HG03565 (cell line): ENCODE measurements around the gene CUL7.
"Not testable (repeated sequence)": the region's sequence is repeated elsewhere in the genome, so short reads cannot be mapped to it uniquely, and the experiment has no call there.

Source experiments
- ATAC-seq: cut with Tn5 transposase; IDR thresholded peaks from one replicate; pipeline ENCODE4 v1.9.1; 2021; ENCODE audit warnings: mild to moderate bottlenecking, moderate library complexity; ENCODE audit not compliant: unreplicated experiment

The CUL7 gene

GRCh38 chr6:43050981-43051380 is 2.7 kb downstream of the CUL7 start:
- no peak for ATAC-seq

GRCh38 chr6:43047998-43048397 is 5.7 kb downstream of the CUL7 start:
- ATAC-seq, result no peak

- no peak for ATAC-seq
These were observed 8.2 kb downstream of the CUL7 start for GRCh38 chr6:43045371-43045930.

- no peak for ATAC-seq
These were observed 10.3 kb downstream of the CUL7 start for GRCh38 chr6:43043310-43043709.

- not testable (repeated sequence) for ATAC-seq
These were observed 12.2 kb downstream of the CUL7 start for GRCh38 chr6:43041475-43041874.

GRCh38 chr6:43040542-43041257 is 13.0 kb downstream of the CUL7 start:
- ATAC-seq, result no peak

- no peak for ATAC-seq
These were observed 14.9 kb downstream of the CUL7 start for GRCh38 chr6:43038727-43039126.

- ATAC-seq, result no peak
These were observed 15.9 kb downstream of the CUL7 start for GRCh38 chr6:43037706-43038105.

GRCh38 chr6:43037197-43037596 is 16.5 kb downstream of the CUL7 start:
- no peak for ATAC-seq

GRCh38 chr6:43036712-43037111 is 16.9 kb downstream of the CUL7 start:
- no peak for ATAC-seq

- ATAC-seq, result no peak
These were observed 18.0 kb downstream of the CUL7 start for GRCh38 chr6:43035495-43036194.

- no peak for ATAC-seq
These were observed 19.5 kb downstream of the CUL7 start for GRCh38 chr6:43034190-43034525.

GRCh38 chr6:43033496-43034189 is 20.0 kb downstream of the CUL7 start:
- no peak for ATAC-seq

- ATAC-seq, result no peak
These were observed 21.3 kb downstream of the CUL7 start for GRCh38 chr6:43032326-43032725.

- no peak for ATAC-seq
These were observed 24.5 kb downstream of the CUL7 start for GRCh38 chr6:43029120-43029519.

- no peak for ATAC-seq
These were observed 27.3 kb downstream of the CUL7 start for GRCh38 chr6:43026365-43026764.

GRCh38 chr6:43024436-43024835 is 29.2 kb downstream of the CUL7 start:
- ATAC-seq, result no peak

GRCh38 chr6:43021270-43022047 is 32.2 kb downstream of the CUL7 start, which contains the start of gene RRP36:
RRP36 (plus strand) TSS chr6:43021623; CDS start chr6:43021655, 32 bp downstream.
- peak; percentile 77 for ATAC-seq

- ATAC-seq, result no peak
These were observed 32.8 kb downstream of the CUL7 start for GRCh38 chr6:43020847-43021246.

GRCh38 chr6:43020052-43020705 is 33.5 kb downstream of the CUL7 start:
- no peak for ATAC-seq
